ENCODE data around the gene DOCK8. TPM values are rescaled to one million over a fixed set of nuclear protein-coding genes. Genes with fewer than 3 reads are reported as not detected.
A peak's percentile ranks its signal among the peaks of the same experiment; 100 is the strongest.

The DOCK8 gene
- total and polyA plus RNA-seq, 2 donors: 54.5 to 60.4 TPM

GRCh38 chr9:419571-420171 lies 205.0 kb downstream of the DOCK8 start:
- H3K27me3 ChIP-seq (ENCODE audit: control insufficient read depth in 2 of 2, insufficient read depth in 1 of 2, low read length in 1 of 2): no peaks in the 10 kb centered on the region
- peaks cover 63 to 75% of the 10 kb centered on the region in 2 donors for H3K36me3 ChIP-seq (ENCODE audit: control insufficient read depth in 2 of 2, insufficient read depth in 2 of 2, low read length in 1 of 2)
- no peaks in the 10 kb centered on the region for H3K9me3 ChIP-seq (ENCODE audit: control insufficient read depth in 2 of 2, insufficient read depth in 1 of 2, low read length in 1 of 2)
- no peak overlapping the region for H3K4me3 ChIP-seq (ENCODE audit: low read length in 2 of 2)
- no peak for DNase-seq (ENCODE audit: low read depth in 6 of 9, low spot score in 9 of 9)
- WGBS: 96% methylated on average over 5 of the region's 5 CpGs
- no peaks in the 10 kb centered on the region for H3K4me1 ChIP-seq (ENCODE audit: control insufficient read depth in 2 of 2, insufficient read depth in 2 of 2, low read length in 2 of 2)
- no peak overlapping the region for H3K27ac ChIP-seq (ENCODE audit: low read depth in 1 of 2, low read length in 1 of 2)

GRCh38 chr9:421896-422295 lies 207.2 kb downstream of the DOCK8 start:
- Histone ChIP-seq H3K27ac (ENCODE audit: low read depth in 1 of 2, low read length in 1 of 2) (no peak overlapping the region), H3K4me3 (ENCODE audit: low read length in 2 of 2) (no peak overlapping the region), H3K9me3 (ENCODE audit: control insufficient read depth in 2 of 2, insufficient read depth in 1 of 2, low read length in 1 of 2) (no peaks in the 10 kb centered on the region), H3K4me1 (ENCODE audit: control insufficient read depth in 2 of 2, insufficient read depth in 2 of 2, low read length in 2 of 2) (no peaks in the 10 kb centered on the region), H3K27me3 (ENCODE audit: control insufficient read depth in 2 of 2, insufficient read depth in 1 of 2, low read length in 1 of 2) (no peaks in the 10 kb centered on the region), H3K36me3 (ENCODE audit: control insufficient read depth in 2 of 2, insufficient read depth in 2 of 2, low read length in 1 of 2) (peaks cover 65 to 70% of the 10 kb centered on the region in 2 donors)
- DNase-seq (ENCODE audit: low read depth in 6 of 9, low spot score in 9 of 9): no peak
- WGBS: 97% methylated on average over 6 of the region's 6 CpGs

- no peak for DNase-seq (ENCODE audit: low read depth in 6 of 9, low spot score in 9 of 9)
- H3K4me3 ChIP-seq (ENCODE audit: low read length in 2 of 2): no peak overlapping the region
- no peaks in the 10 kb centered on the region for H3K4me1 ChIP-seq (ENCODE audit: control insufficient read depth in 2 of 2, insufficient read depth in 2 of 2, low read length in 2 of 2)
- no peaks in the 10 kb centered on the region for H3K9me3 ChIP-seq (ENCODE audit: control insufficient read depth in 2 of 2, insufficient read depth in 1 of 2, low read length in 1 of 2)
- WGBS: 92% methylated on average over 6 of the region's 6 CpGs
- peaks cover 66 to 72% of the 10 kb centered on the region in 2 donors for H3K36me3 ChIP-seq (ENCODE audit: control insufficient read depth in 2 of 2, insufficient read depth in 2 of 2, low read length in 1 of 2)
- no peak overlapping the region for H3K27ac ChIP-seq (ENCODE audit: low read depth in 1 of 2, low read length in 1 of 2)
- no peaks in the 10 kb centered on the region for H3K27me3 ChIP-seq (ENCODE audit: control insufficient read depth in 2 of 2, insufficient read depth in 1 of 2, low read length in 1 of 2)
Measured at GRCh38 chr9:426264-426663, 211.6 kb downstream of the DOCK8 start.

GRCh38 chr9:426976-427375 lies 212.3 kb downstream of the DOCK8 start:
- WGBS: 100% methylated on average over 1 of the region's 1 CpG
- Histone ChIP-seq H3K27ac (ENCODE audit: low read depth in 1 of 2, low read length in 1 of 2) (no peak overlapping the region), H3K4me1 (ENCODE audit: control insufficient read depth in 2 of 2, insufficient read depth in 2 of 2, low read length in 2 of 2) (no peaks in the 10 kb centered on the region), H3K4me3 (ENCODE audit: low read length in 2 of 2) (no peak overlapping the region), H3K27me3 (ENCODE audit: control insufficient read depth in 2 of 2, insufficient read depth in 1 of 2, low read length in 1 of 2) (no peaks in the 10 kb centered on the region), H3K36me3 (ENCODE audit: control insufficient read depth in 2 of 2, insufficient read depth in 2 of 2, low read length in 1 of 2) (peaks cover 67 to 72% of the 10 kb centered on the region in 2 donors), H3K9me3 (ENCODE audit: control insufficient read depth in 2 of 2, insufficient read depth in 1 of 2, low read length in 1 of 2) (no peaks in the 10 kb centered on the region)
- DNase-seq (ENCODE audit: low read depth in 6 of 9, low spot score in 9 of 9): no peak

GRCh38 chr9:431701-432100 lies 217.0 kb downstream of the DOCK8 start:
- Histone ChIP-seq H3K36me3 (ENCODE audit: control insufficient read depth in 2 of 2, insufficient read depth in 2 of 2, low read length in 1 of 2) (peaks cover 74 to 86% of the 10 kb centered on the region in 2 donors), H3K27me3 (ENCODE audit: control insufficient read depth in 2 of 2, insufficient read depth in 1 of 2, low read length in 1 of 2) (no peaks in the 10 kb centered on the region), H3K4me3 (ENCODE audit: low read length in 2 of 2) (no peak overlapping the region), H3K27ac (ENCODE audit: low read depth in 1 of 2, low read length in 1 of 2) (no peak overlapping the region), H3K9me3 (ENCODE audit: control insufficient read depth in 2 of 2, insufficient read depth in 1 of 2, low read length in 1 of 2) (no peaks in the 10 kb centered on the region), H3K4me1 (ENCODE audit: control insufficient read depth in 2 of 2, insufficient read depth in 2 of 2, low read length in 2 of 2) (no peaks in the 10 kb centered on the region)
- WGBS: 93% methylated on average over 1 of the region's 1 CpG
- no peak for DNase-seq (ENCODE audit: low read depth in 6 of 9, low spot score in 9 of 9)

- peaks cover 72 to 90% of the 10 kb centered on the region in 2 donors for H3K36me3 ChIP-seq (ENCODE audit: control insufficient read depth in 2 of 2, insufficient read depth in 2 of 2, low read length in 1 of 2)
- no peaks in the 10 kb centered on the region for H3K9me3 ChIP-seq (ENCODE audit: control insufficient read depth in 2 of 2, insufficient read depth in 1 of 2, low read length in 1 of 2)
- no peaks in the 10 kb centered on the region for H3K27me3 ChIP-seq (ENCODE audit: control insufficient read depth in 2 of 2, insufficient read depth in 1 of 2, low read length in 1 of 2)
- no peak overlapping the region for H3K4me3 ChIP-seq (ENCODE audit: low read length in 2 of 2)
- DNase-seq (ENCODE audit: low read depth in 6 of 9, low spot score in 9 of 9): no peak
- no peaks in the 10 kb centered on the region for H3K4me1 ChIP-seq (ENCODE audit: control insufficient read depth in 2 of 2, insufficient read depth in 2 of 2, low read length in 2 of 2)
- WGBS: 80% methylated on average over 3 of the region's 3 CpGs
- H3K27ac ChIP-seq (ENCODE audit: low read depth in 1 of 2, low read length in 1 of 2): no peak overlapping the region
Measured at GRCh38 chr9:436482-436881, 221.8 kb downstream of the DOCK8 start.

- H3K27ac ChIP-seq (ENCODE audit: low read depth in 1 of 2, low read length in 1 of 2): peak overlapping the region in 1 of 2 donors; percentile 4
- H3K4me3 ChIP-seq (ENCODE audit: low read length in 2 of 2): no peak overlapping the region
- H3K27me3 ChIP-seq (ENCODE audit: control insufficient read depth in 2 of 2, insufficient read depth in 1 of 2, low read length in 1 of 2): no peaks in the 10 kb centered on the region
- no peaks in the 10 kb centered on the region for H3K4me1 ChIP-seq (ENCODE audit: control insufficient read depth in 2 of 2, insufficient read depth in 2 of 2, low read length in 2 of 2)
- peaks cover 69 to 89% of the 10 kb centered on the region in 2 donors for H3K36me3 ChIP-seq (ENCODE audit: control insufficient read depth in 2 of 2, insufficient read depth in 2 of 2, low read length in 1 of 2)
- DNase-seq (ENCODE audit: low read depth in 6 of 9, low spot score in 9 of 9): no peak
- 98% methylated on average over 1 of the region's 1 CpG for WGBS
- no peaks in the 10 kb centered on the region for H3K9me3 ChIP-seq (ENCODE audit: control insufficient read depth in 2 of 2, insufficient read depth in 1 of 2, low read length in 1 of 2)
Measured at GRCh38 chr9:437066-437465, 222.4 kb downstream of the DOCK8 start.

GRCh38 chr9:437574-438001 lies 222.9 kb downstream of the DOCK8 start:
- Histone ChIP-seq H3K27me3 (ENCODE audit: control insufficient read depth in 2 of 2, insufficient read depth in 1 of 2, low read length in 1 of 2) (no peaks in the 10 kb centered on the region), H3K4me3 (ENCODE audit: low read length in 2 of 2) (no peak overlapping the region), H3K9me3 (ENCODE audit: control insufficient read depth in 2 of 2, insufficient read depth in 1 of 2, low read length in 1 of 2) (no peaks in the 10 kb centered on the region), H3K36me3 (ENCODE audit: control insufficient read depth in 2 of 2, insufficient read depth in 2 of 2, low read length in 1 of 2) (peaks cover 68 to 89% of the 10 kb centered on the region in 2 donors), H3K27ac (ENCODE audit: low read depth in 1 of 2, low read length in 1 of 2) (no peak overlapping the region), H3K4me1 (ENCODE audit: control insufficient read depth in 2 of 2, insufficient read depth in 2 of 2, low read length in 2 of 2) (no peaks in the 10 kb centered on the region)
- 96% methylated on average over 1 of the region's 1 CpG for WGBS
- DNase-seq (ENCODE audit: low read depth in 6 of 9, low spot score in 9 of 9): no peak

- Histone ChIP-seq H3K36me3 (ENCODE audit: control insufficient read depth in 2 of 2, insufficient read depth in 2 of 2, low read length in 1 of 2) (peaks cover 66 to 90% of the 10 kb centered on the region in 2 donors), H3K4me1 (ENCODE audit: control insufficient read depth in 2 of 2, insufficient read depth in 2 of 2, low read length in 2 of 2) (no peaks in the 10 kb centered on the region), H3K9me3 (ENCODE audit: control insufficient read depth in 2 of 2, insufficient read depth in 1 of 2, low read length in 1 of 2) (no peaks in the 10 kb centered on the region), H3K4me3 (ENCODE audit: low read length in 2 of 2) (no peak overlapping the region), H3K27ac (ENCODE audit: low read depth in 1 of 2, low read length in 1 of 2) (no peak overlapping the region), H3K27me3 (ENCODE audit: control insufficient read depth in 2 of 2, insufficient read depth in 1 of 2, low read length in 1 of 2) (no peaks in the 10 kb centered on the region)
- 73% methylated on average over 2 of the region's 2 CpGs for WGBS
- DNase-seq (ENCODE audit: low read depth in 6 of 9, low spot score in 9 of 9): no peak
Measured at GRCh38 chr9:438066-438465, 223.4 kb downstream of the DOCK8 start.

Data from thymus (tissue), 11 donors.